H1 (cell line): ENCODE results near the gene UTP25. TPM values are rescaled to one million over a fixed set of nuclear protein-coding genes. Genes with fewer than 3 reads are reported as not detected.

ENCODE experiments used
- CTCF ChIA-PET: fragments of 300-600 bp; sonication (Branson Sonifier 250); formaldehyde crosslinking; loops from one replicate; lab custom pipeline; 2021; ENCODE audit not compliant: partially characterized antibody; lab: Charles Lee
- POLR2A ChIA-PET: fragments of 300-600 bp; sonication (Branson Sonifier 250); formaldehyde crosslinking; loops from one replicate; lab custom pipeline; 2021; ENCODE audit warnings: inconsistent platforms; ENCODE audit not compliant: partially characterized antibody; lab: Charles Lee
- DNase-seq, 2 experiments: peaks; one replicate each; pipeline versions ENCODE4 v3.0.0 to v3.0.0-alpha.2; 2010 to 2022; ENCODE audit warnings: low spot score in 2 of 2, low read depth in 1 of 2, mixed read lengths in 1 of 2
- FAIRE-seq: peaks from 2 replicates; lab custom pipeline; 2011; peaks lifted over from hg19 to GRCh38; lab: Jason Lieb, UNC
- H2AFZ ChIP-seq: 2 replicates; pipeline ENCODE4 v1.8.1; 2012; ENCODE audit warnings: low read length, inconsistent platforms
- H2AK5ac ChIP-seq: 2 replicates; pipeline ENCODE4 v1.6.1; 2013; ENCODE audit warnings: low read depth, low read length
- H2BK120ac ChIP-seq: replicated peaks from 2 replicates; pipeline ENCODE3; 2013; ENCODE audit warnings: low read depth, low read length, inconsistent platforms
- H2BK12ac ChIP-seq: 2 replicates; pipeline ENCODE4 v1.6.1; 2013; ENCODE audit warnings: low read depth, low read length
- H2BK15ac ChIP-seq: 2 replicates; pipeline ENCODE4 v1.6.1; 2013; ENCODE audit warnings: low read length
- H2BK20ac ChIP-seq: 2 replicates; pipeline ENCODE4 v1.6.1; 2013; ENCODE audit warnings: low read length
- H2BK5ac ChIP-seq: 2 replicates; pipeline ENCODE4 v1.6.1; 2013; ENCODE audit warnings: low read depth, low read length
- H3K14ac ChIP-seq: 2 replicates; pipeline ENCODE4 v1.6.1; 2013; ENCODE audit warnings: inconsistent platforms; ENCODE audit not compliant: insufficient read length
- H3K18ac ChIP-seq: 2 replicates; pipeline ENCODE4 v1.6.1; 2013; ENCODE audit warnings: low read length; ENCODE audit errors: extremely low read depth
- H3K23ac ChIP-seq: 2 replicates; pipeline ENCODE4 v1.6.1; 2013; ENCODE audit warnings: inconsistent platforms; ENCODE audit not compliant: insufficient read length
- H3K23me2 ChIP-seq: 2 replicates; pipeline ENCODE4 v1.6.1; 2013; ENCODE audit warnings: low read depth, low read length
- H3K27ac ChIP-seq: 2 replicates; pipeline ENCODE4 v1.6.1; 2011; ENCODE audit warnings: low read depth, low read length, inconsistent platforms
- H3K27me3 ChIP-seq, 4 experiments: replicated peaks in 1 of 4; 1 replicate in 1 of 4; 2 replicates in 3 of 4; pipeline versions ENCODE4 v1.6.1 to v1.8.1; 2011 to 2013; ENCODE audit warnings: low read length in 3 of 4, mild to moderate bottlenecking in 3 of 4, inconsistent platforms in 2 of 4, mixed read lengths in 2 of 4, moderate library complexity in 1 of 4; ENCODE audit not compliant: control insufficient read depth in 3 of 4, insufficient read depth in 3 of 4; ENCODE audit errors: extremely low read depth in 1 of 4
- H3K36me3 ChIP-seq, 4 experiments: 2 replicates each; pipeline versions ENCODE4 v1.6.1 to v1.8.1; 2011 to 2013; ENCODE audit warnings: mild to moderate bottlenecking in 4 of 4, low read length in 3 of 4, moderate library complexity in 2 of 4, control low read depth in 1 of 4, inconsistent platforms in 1 of 4; ENCODE audit not compliant: insufficient read depth in 4 of 4, control insufficient read depth in 2 of 4
- H3K4ac ChIP-seq: replicated peaks from 2 replicates; pipeline ENCODE3; 2013; ENCODE audit warnings: low read length, low read depth, mixed read lengths, inconsistent platforms; ENCODE audit not compliant: insufficient read length
- H3K4me1 ChIP-seq, 4 experiments: replicated peaks in 1 of 4; 1 replicate in 1 of 4; 2 replicates in 3 of 4; pipeline versions ENCODE4 v1.6.1 to v1.8.1; 2011 to 2013; ENCODE audit warnings: low read length in 3 of 4, inconsistent platforms in 2 of 4, mixed read lengths in 1 of 4; ENCODE audit not compliant: insufficient read depth in 4 of 4, control insufficient read depth in 3 of 4
- H3K4me2 ChIP-seq, 2 experiments: 2 replicates each; pipeline versions ENCODE4 v1.6.1 to v1.8.1; 2011 to 2013; ENCODE audit warnings: low read depth in 2 of 2, low read length in 2 of 2, control low read depth in 1 of 2, inconsistent platforms in 1 of 2, mild to moderate bottlenecking in 1 of 2; ENCODE audit not compliant: insufficient read depth in 1 of 2
- H3K4me3 ChIP-seq, 4 experiments: fragments of 200-600, 300-600 bp in 1 of 4; sonication (generic), shearing (Covaris generic), sonication (Bioruptor Twin) in 1 of 4; 2 replicates each; pipeline versions ENCODE4 v1.5.1 to v1.8.1; 2011 to 2016; ENCODE audit warnings: low read length in 4 of 4, low read depth in 3 of 4, control low read depth in 2 of 4, inconsistent platforms in 2 of 4, mild to moderate bottlenecking in 2 of 4, mixed read lengths in 1 of 4, moderate library complexity in 1 of 4; ENCODE audit not compliant: insufficient read depth in 2 of 4; ENCODE audit errors: extremely low read depth in 1 of 4
- H3K56ac ChIP-seq: replicated peaks from 2 replicates; pipeline ENCODE3; 2013; ENCODE audit warnings: low read depth, mild to moderate bottlenecking, mixed read lengths, low read length, inconsistent platforms; ENCODE audit not compliant: insufficient read length
- H3K79me1 ChIP-seq: 2 replicates; pipeline ENCODE4 v1.6.1; 2013; ENCODE audit warnings: low read depth, low read length, control low read depth
- H3K79me2 ChIP-seq, 2 experiments: 2 replicates each; pipeline versions ENCODE4 v1.6.1 to v1.8.1; 2012 to 2013; ENCODE audit warnings: low read length in 2 of 2, mild to moderate bottlenecking in 2 of 2, inconsistent platforms in 1 of 2; ENCODE audit not compliant: insufficient read depth in 2 of 2, control insufficient read depth in 1 of 2
- H3K9ac ChIP-seq, 4 experiments: replicated peaks in 1 of 4; 1 replicate in 1 of 4; 2 replicates in 3 of 4; pipeline versions ENCODE4 v1.6.1 to v1.8.1; 2011 to 2013; ENCODE audit warnings: low read depth in 3 of 4, low read length in 3 of 4, control low read depth in 2 of 4, mild to moderate bottlenecking in 2 of 4, moderate library complexity in 2 of 4, inconsistent platforms in 1 of 4; ENCODE audit errors: extremely low read depth in 1 of 4
- H3K9me3 ChIP-seq, 2 experiments: 2 replicates each; pipeline versions ENCODE4 v1.6.1 to v1.8.1; 2012 to 2013; ENCODE audit warnings: mild to moderate bottlenecking in 2 of 2, moderate library complexity in 2 of 2, control low read depth in 1 of 2, inconsistent platforms in 1 of 2, low read depth in 1 of 2, low read length in 1 of 2, mixed read lengths in 1 of 2; ENCODE audit not compliant: insufficient read depth in 2 of 2
- H4K20me1 ChIP-seq, 2 experiments: replicated peaks in 1 of 2; 2 replicates each; pipeline versions ENCODE3 to v1.8.1; 2011 to 2013; ENCODE audit warnings: inconsistent platforms in 2 of 2, low read length in 2 of 2, mild to moderate bottlenecking in 1 of 2; ENCODE audit not compliant: insufficient read depth in 2 of 2, control insufficient read depth in 1 of 2
- H4K5ac ChIP-seq: 2 replicates; pipeline ENCODE4 v1.6.1; 2013; ENCODE audit warnings: low read length, low read depth, mixed read lengths, inconsistent platforms; ENCODE audit not compliant: insufficient read length
- H4K8ac ChIP-seq: 2 replicates; pipeline ENCODE4 v1.8.0; 2013; ENCODE audit warnings: mild to moderate bottlenecking, moderate library complexity, low read length, inconsistent platforms; ENCODE audit not compliant: insufficient read depth; ENCODE audit errors: extremely low read depth
- H4K91ac ChIP-seq: replicated peaks from 2 replicates; pipeline ENCODE3; 2013; ENCODE audit warnings: low read length, mixed read lengths, inconsistent platforms; ENCODE audit not compliant: insufficient read length
- BRCA1 ChIP-seq: IDR thresholded peaks from 2 replicates; pipeline ENCODE4 v1.6.1; 2012; ENCODE audit warnings: low read depth, low read length, improper control_type of control experiment
- CEBPB ChIP-seq: IDR thresholded peaks from 2 replicates; pipeline ENCODE4 v1.6.1; 2012; ENCODE audit warnings: low read depth, low read length
- CHD1 ChIP-seq: IDR thresholded peaks from 2 replicates; pipeline ENCODE4 v1.6.1; 2012; ENCODE audit warnings: low read depth, low read length, improper control_type of control experiment
- CTCF ChIP-seq, 3 experiments: IDR thresholded peaks; 1 replicate in 2 of 3; 2 replicates in 1 of 3; pipeline versions ENCODE4 v1.5.1 to v1.6.1; 2011; ENCODE audit warnings: low read length in 3 of 3, mild to moderate bottlenecking in 3 of 3, inconsistent platforms in 2 of 3, low read depth in 1 of 3, moderate library complexity in 1 of 3; ENCODE audit not compliant: insufficient read depth in 1 of 3; ENCODE audit errors: control extremely low read depth in 1 of 3
- EGR1 ChIP-seq: IDR thresholded peaks from 2 replicates; pipeline ENCODE4 v1.6.1; 2011; ENCODE audit warnings: low read depth, low read length, borderline replicate concordance
- GABPA ChIP-seq: IDR thresholded peaks from 2 replicates; pipeline ENCODE4 v1.6.1; 2011; ENCODE audit warnings: mild to moderate bottlenecking, low read length, moderate library complexity, borderline replicate concordance; ENCODE audit not compliant: insufficient read depth
- MAX ChIP-seq: IDR thresholded peaks from 2 replicates; pipeline ENCODE4 v1.6.1; 2012; ENCODE audit warnings: inconsistent platforms
- NANOG ChIP-seq: IDR thresholded peaks from 2 replicates; pipeline ENCODE4 v1.6.1; 2011; ENCODE audit warnings: low read length, low read depth, mild to moderate bottlenecking, inconsistent platforms; ENCODE audit not compliant: insufficient read depth, poor library complexity, severe bottlenecking
- NRF1 ChIP-seq: IDR thresholded peaks from 2 replicates; pipeline ENCODE4 v1.6.1; 2011; ENCODE audit warnings: mild to moderate bottlenecking, low read depth, low read length, improper control_type of control experiment
- SIX5 ChIP-seq: IDR thresholded peaks from 2 replicates; pipeline ENCODE4 v1.6.1; 2011; ENCODE audit warnings: mild to moderate bottlenecking, low read depth, low read length
- SP4 ChIP-seq: IDR thresholded peaks from 2 replicates; pipeline ENCODE4 v1.6.1; 2012; ENCODE audit warnings: low read length, inconsistent platforms
- WGBS, 2 experiments: shearing (Covaris generic) in 1 of 2; methylation state at CpG; one replicate each; pipeline versions ENCODE4 v1.1.6 to v1.1.7; 2013 to 2015; ENCODE audit warnings: low lambda C conversion rate in 2 of 2, mixed read lengths in 2 of 2, inconsistent platforms in 1 of 2, low coverage in 1 of 2, missing lambda C conversion rate in 1 of 2; ENCODE audit not compliant: insufficient replicate concordance in 2 of 2, insufficient coverage in 1 of 2, insufficient read length in 1 of 2; ENCODE audit errors: extremely low coverage in 1 of 2, missing lambda C conversion rate in 1 of 2; 5-methylcytosine and 5-hydroxymethylcytosine counted together
- polyA plus RNA-seq, 7 experiments: library from polyadenylated mRNA; depleted of rRNA in 3 of 7; stranded (reverse) in 5 of 7; unstranded in 2 of 7; fragments of >200 nt in 5 of 7; fragments of 200-250 nt in 2 of 7; gene quantifications; 1 replicate in 5 of 7; 2 replicates in 1 of 7; 4 replicates in 1 of 7; pipeline versions ENCODE4 v1.2.1 to v1.2.3, GENCODE V29; 2011 to 2013; ENCODE audit warnings: missing spikeins in 2 of 7, mixed read lengths in 2 of 7
- total RNA-seq: library from RNA; stranded (reverse); fragmentation: NEBNext Ultra II Directional; extraction: Animal tissue kit (Norgen Biotek cat#: 25700); gene quantifications from 2 replicates; pipeline ENCODE4 v1.2.1, GENCODE V29; 2021

The UTP25 gene
- total and polyA plus RNA-seq, 2 of the 8 experiments (the other 6 are each of a cell fraction or from before 2014, with no cell fraction given) = 4.0 to 7.6 TPM

- Histone ChIP-seq H3K14ac (no peak overlapping the region), H3K79me1 (no peaks in the 10 kb centered on the region), H3K9ac (no peak overlapping the region), H2BK5ac (no peak overlapping the region), H3K4ac (no peak overlapping the region), H3K36me3 (peaks cover 12 to 52% (median 34%) of the 10 kb centered on the region in 4 experiments), H4K20me1 (no peaks in the 10 kb centered on the region), H3K4me1 (no peaks in the 10 kb centered on the region), H3K27ac (no peak overlapping the region), H3K23ac (no peak overlapping the region), H2BK20ac (no peak overlapping the region), H2BK12ac (no peak overlapping the region), H2BK120ac (no peak overlapping the region), H3K18ac (no peak overlapping the region), H3K79me2 (no peaks in the 10 kb centered on the region), H3K56ac (no peak overlapping the region), H3K4me3 (no peak overlapping the region), H3K4me2 (no peak overlapping the region), H2AFZ (no peak overlapping the region), H4K91ac (no peak overlapping the region), H2BK15ac (no peak overlapping the region), H4K8ac (no peak overlapping the region), H3K23me2 (no peaks in the 10 kb centered on the region), H4K5ac (no peak overlapping the region), H2AK5ac (no peak overlapping the region), H3K9me3 (no peaks in the 10 kb centered on the region), H3K27me3 (no peaks in the 10 kb centered on the region)
- WGBS, 2 experiments = 94% methylated on average over 1 of the region's 1 CpG; no CpG with 5 or more reads in 1 of the 2 experiments
- no peak for DNase-seq
- ChIA-PET CTCF (interaction anchor here (1.1 to 4.6 kb wide), 6 partner anchors 9 to 144 kb away, joined by 3 to 25 read pairs (median 4); no protein-coding TSS in a partner anchor), POLR2A (no interaction called here)
- TF ChIP-seq NANOG = no peak
- TF ChIP-seq BRCA1 = no peak
- no peak for TF ChIP-seq MAX
- TF ChIP-seq CHD1 = no peak
- no peak for TF ChIP-seq SP4
- TF ChIP-seq CEBPB = no peak
- TF ChIP-seq SIX5 = no peak
- no peak for TF ChIP-seq CTCF (IDR thresholded peaks at IDR 0.05; ENCODE audit: control extremely low read depth in 1 of 3, insufficient read depth in 1 of 3, low read depth in 1 of 3, low read length in 3 of 3)
- TF ChIP-seq NRF1 = no peak
- TF ChIP-seq EGR1 = no peak
- TF ChIP-seq GABPA = no peak
- FAIRE-seq = no peak
These were observed 17.6 kb downstream of the UTP25 start for GRCh38 chr1:209845408-209845725.
